Testis (tissue), 2 donors: ENCODE data around the gene NPAS3.

ENCODE experiments used
- CTCF ChIP-seq, 3 experiments: fragments of 450-650 bp in 2 of 3; fragments of 200-600 bp in 1 of 3; sonication (generic) in 1 of 3; IDR thresholded peaks; one replicate each; pipeline ENCODE4 v1.5.1; 2016 to 2019; ENCODE audit warnings: antibody characterized with exemption in 3 of 3, mild to moderate bottlenecking in 2 of 3, moderate library complexity in 1 of 3
- POLR2A ChIP-seq: fragments of 450-650 bp; IDR thresholded peaks from one replicate; pipeline ENCODE4 v1.6.1; 2017; ENCODE audit warnings: antibody characterized with exemption, mild to moderate bottlenecking, moderate library complexity

GRCh38 chr14:33782923-33783322 lies 844.2 kb downstream of the NPAS3 start:
- no peak for TF ChIP-seq CTCF (IDR thresholded peaks at IDR 0.05)
- TF ChIP-seq POLR2A = no peak
